AG04449 (cell line): ENCODE data around the gene REV1.

Source experiments
- CTCF ChIA-PET: fragments of 350-600 bp; formaldehyde crosslinking; extraction: SDS; loops from one replicate; lab custom pipeline; 2021; ENCODE audit warnings: antibody characterized with exemption; lab: Yijun Ruan, JAX
- POLR2A ChIA-PET: fragments of 400-600, 350-600 bp; formaldehyde crosslinking; extraction: SDS; loops from one replicate; lab custom pipeline; 2020; ENCODE audit warnings: antibody characterized with exemption, inconsistent platforms; lab: Yijun Ruan, JAX
- DNase-seq: peaks from one replicate; pipeline ENCODE4 v3.0.0-alpha.2; 2010; ENCODE audit warnings: low read depth, low spot score
- H3K4me3 ChIP-seq: 2 replicates; pipeline ENCODE4 v1.5.1; 2011; ENCODE audit warnings: low read depth, mild to moderate bottlenecking, control low read depth, low read length
- TF ChIP-seq, protein P1 (sequence below): IDR thresholded peaks from one replicate; pipeline ENCODE4 v1.5.1; 2011; ENCODE audit warnings: mild to moderate bottlenecking, moderate library complexity, low read length, control low read depth, inconsistent platforms; ENCODE audit not compliant: insufficient read depth; ENCODE audit errors: missing control alignments

Gene REV1

DNA sequence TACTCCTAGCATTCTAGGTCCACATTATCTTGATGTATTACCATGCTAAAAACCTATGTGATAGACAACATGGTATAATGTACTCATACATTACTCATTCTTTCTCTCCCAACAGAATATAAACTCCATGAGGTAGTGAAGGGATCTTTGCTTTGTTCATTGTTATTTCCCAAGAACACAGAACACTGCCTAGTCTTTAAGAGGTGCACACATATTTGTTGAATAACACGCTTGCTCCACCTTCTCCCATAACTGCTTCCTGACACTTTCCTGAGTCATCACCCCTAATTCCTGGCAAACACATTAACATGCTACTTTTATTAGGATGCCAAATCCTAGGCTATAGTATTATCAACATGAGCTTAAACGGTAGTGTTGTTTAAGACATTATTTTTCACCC lies 41.3 kb downstream of the REV1 start:
- H3K4me3 ChIP-seq: no peak overlapping the region
- ChIA-PET CTCF (interaction anchor here (1.0 kb wide), 1 partner anchor 9 kb away, joined by 3 read pairs; no protein-coding TSS in a partner anchor), POLR2A (no interaction called here)
- no peak for DNase-seq
- TF ChIP-seq, protein P1, sequence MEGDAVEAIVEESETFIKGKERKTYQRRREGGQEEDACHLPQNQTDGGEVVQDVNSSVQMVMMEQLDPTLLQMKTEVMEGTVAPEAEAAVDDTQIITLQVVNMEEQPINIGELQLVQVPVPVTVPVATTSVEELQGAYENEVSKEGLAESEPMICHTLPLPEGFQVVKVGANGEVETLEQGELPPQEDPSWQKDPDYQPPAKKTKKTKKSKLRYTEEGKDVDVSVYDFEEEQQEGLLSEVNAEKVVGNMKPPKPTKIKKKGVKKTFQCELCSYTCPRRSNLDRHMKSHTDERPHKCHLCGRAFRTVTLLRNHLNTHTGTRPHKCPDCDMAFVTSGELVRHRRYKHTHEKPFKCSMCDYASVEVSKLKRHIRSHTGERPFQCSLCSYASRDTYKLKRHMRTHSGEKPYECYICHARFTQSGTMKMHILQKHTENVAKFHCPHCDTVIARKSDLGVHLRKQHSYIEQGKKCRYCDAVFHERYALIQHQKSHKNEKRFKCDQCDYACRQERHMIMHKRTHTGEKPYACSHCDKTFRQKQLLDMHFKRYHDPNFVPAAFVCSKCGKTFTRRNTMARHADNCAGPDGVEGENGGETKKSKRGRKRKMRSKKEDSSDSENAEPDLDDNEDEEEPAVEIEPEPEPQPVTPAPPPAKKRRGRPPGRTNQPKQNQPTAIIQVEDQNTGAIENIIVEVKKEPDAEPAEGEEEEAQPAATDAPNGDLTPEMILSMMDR: no peak

DNA sequence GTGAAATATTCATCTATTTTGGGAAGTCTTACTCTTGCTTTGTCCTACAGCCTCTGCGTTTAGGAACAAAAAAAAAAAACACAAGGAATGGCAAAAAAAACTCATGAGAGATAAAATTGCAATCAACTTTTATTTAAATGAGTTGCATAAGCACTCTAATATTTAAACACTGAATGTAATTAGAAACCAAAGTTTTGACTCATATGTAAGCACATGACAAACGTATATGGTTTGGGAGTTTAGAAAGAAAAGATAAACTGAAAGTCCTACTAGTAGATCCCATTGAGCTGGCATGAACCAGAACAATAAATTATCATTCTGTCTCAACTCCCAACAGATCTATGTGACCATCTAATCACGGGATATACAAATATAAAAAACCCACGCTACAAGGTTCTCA lies 44.8 kb downstream of the REV1 start:
- ChIA-PET POLR2A (no interaction called here), CTCF (interaction anchor here (1.4 kb wide), 1 partner anchor 8 kb away, joined by 5 read pairs; no protein-coding TSS in a partner anchor)
- no peak for DNase-seq
- no peak overlapping the region for H3K4me3 ChIP-seq
- TF ChIP-seq, protein P1: no peak

- ChIA-PET CTCF (interaction anchor here (0.6 kb wide), 1 partner anchor 23 kb away, joined by 3 read pairs; no protein-coding TSS in a partner anchor), POLR2A (interaction anchor here (0.7 kb wide), 1 partner anchor 10 kb away, joined by 4 read pairs; no protein-coding TSS in a partner anchor)
- TF ChIP-seq, protein P1: no peak
- no peak overlapping the region for H3K4me3 ChIP-seq
- no peak for DNase-seq
Measured at GRCh38 chr2:99444222-99444621, 45.6 kb downstream of the REV1 start.

DNA sequence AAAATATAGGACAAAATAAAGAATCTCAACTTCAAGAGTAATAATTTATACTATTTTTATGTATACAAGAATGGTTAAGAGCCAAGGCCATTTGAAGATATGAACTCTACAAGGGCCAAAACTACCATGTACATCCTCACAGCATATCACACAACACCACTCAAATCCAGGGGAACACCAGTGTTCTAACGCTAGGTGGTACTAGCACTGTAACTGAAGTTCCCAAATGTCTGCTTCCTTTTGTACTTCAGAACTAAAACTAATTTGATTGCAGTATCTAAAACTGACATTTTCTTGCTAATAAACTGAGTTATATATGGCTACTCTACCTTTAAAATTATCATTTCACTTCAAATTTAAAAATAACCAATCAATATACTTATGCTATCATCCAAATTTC lies 47.0 kb downstream of the REV1 start:
- ChIA-PET POLR2A (no interaction called here), CTCF (interaction anchor here (0.9 to 1.1 kb wide), 2 partner anchors 8 to 21 kb away, joined by 3 to 4 read pairs; no protein-coding TSS in a partner anchor)
- DNase-seq: no peak
- TF ChIP-seq, protein P1: no peak
- H3K4me3 ChIP-seq: no peak overlapping the region

DNA sequence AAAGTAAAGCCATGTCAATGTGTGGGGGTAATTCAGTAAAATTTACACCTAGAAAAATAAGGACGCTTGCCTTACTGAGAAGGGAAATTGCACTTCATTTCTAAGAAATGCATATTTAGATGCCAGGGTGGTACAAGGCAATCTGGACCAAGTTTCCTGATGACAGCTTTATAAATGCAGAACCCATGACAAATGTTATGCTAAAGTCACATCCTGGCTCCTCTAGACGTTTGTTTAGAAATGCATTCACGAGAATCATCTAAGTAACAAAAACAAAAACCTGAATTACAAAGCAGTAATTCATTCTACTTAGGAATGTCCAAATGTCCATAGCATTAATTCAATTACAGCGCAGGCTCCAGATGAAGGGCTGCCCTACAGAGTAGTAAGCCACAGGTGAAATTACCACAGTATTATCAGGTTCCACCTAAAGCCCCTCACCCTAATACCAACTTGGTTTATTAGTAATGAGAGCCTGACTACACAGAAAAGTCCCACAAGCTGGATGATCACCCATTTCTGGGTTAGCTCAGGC lies 49.8 kb downstream of the REV1 start:
- H3K4me3 ChIP-seq: no peak overlapping the region
- no peak for DNase-seq
- ChIA-PET POLR2A (no interaction called here), CTCF (interaction anchor here (0.6 kb wide), 1 partner anchor 8 kb away, joined by 3 read pairs; no protein-coding TSS in a partner anchor)
- TF ChIP-seq, protein P1: no peak

DNA sequence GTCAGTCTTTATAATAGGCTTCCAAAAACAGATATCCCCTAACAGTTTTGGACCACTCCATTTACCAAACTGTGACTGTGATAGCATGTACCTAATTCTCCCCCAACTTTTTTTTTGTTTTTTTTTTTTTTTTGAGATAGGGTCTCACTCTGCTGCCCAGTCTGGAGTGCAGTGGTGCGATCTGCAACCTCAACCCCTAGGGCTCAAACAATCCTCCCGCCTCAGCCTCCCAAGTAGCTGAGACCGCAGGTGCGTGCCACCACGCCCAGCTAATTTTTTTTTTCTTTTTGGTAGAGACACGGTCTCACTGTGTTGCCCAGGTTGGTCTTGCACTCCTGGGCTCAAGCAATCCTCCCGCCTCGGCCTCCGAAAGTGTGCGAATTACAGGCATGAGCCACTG lies 52.9 kb downstream of the REV1 start:
- DNase-seq: no peak
- H3K4me3 ChIP-seq: no peak overlapping the region
- TF ChIP-seq, protein P1: no peak
- ChIA-PET POLR2A (no interaction called here), CTCF (interaction anchor here (0.8 kb wide), 1 partner anchor 9 kb away, joined by 5 read pairs; no protein-coding TSS in a partner anchor)
